ENCODE measurements around the gene MFSD2B. TPM values are rescaled to one million over a fixed set of nuclear protein-coding genes. Genes with fewer than 3 reads are reported as not detected.
"Not testable (repeated sequence)": the region's sequence is repeated elsewhere in the genome, so short reads cannot be mapped to it uniquely, and the experiment has no call there.

MFSD2B gene
- total RNA-seq, 1 donor from 2014 or later: 0.52 TPM

- H3K27me3 ChIP-seq (ENCODE audit: control insufficient read depth in 3 of 3, insufficient read depth in 3 of 3, low read length in 3 of 3): peaks cover 27 to 36% (median 28%) of the 10 kb centered on the region in 3 donors
- H3K4me3 ChIP-seq (ENCODE audit: low read length in 3 of 3): peak overlapping the region in 2 of 3 donors; percentile 32 to 35
- peaks cover 8 to 12% (median 9%) of the 10 kb centered on the region in 3 donors for H3K4me1 ChIP-seq (ENCODE audit: control insufficient read depth in 3 of 3, insufficient read depth in 3 of 3, low read length in 3 of 3)
- no peak overlapping the region for H3K9ac ChIP-seq (ENCODE audit: low read depth in 1 of 3, low read length in 3 of 3)
- no peaks in the 10 kb centered on the region for H3K9me3 ChIP-seq (ENCODE audit: control insufficient read depth in 3 of 3, low read length in 3 of 3)
- no peaks in the 10 kb centered on the region for H3K36me3 ChIP-seq (ENCODE audit: control insufficient read depth in 3 of 3, insufficient read depth in 3 of 3, low read length in 3 of 3)
- H3K27ac ChIP-seq (ENCODE audit: low read depth, low read length): no peak overlapping the region
Measured at GRCh38 chr2:24010477-24011249, 778 bp downstream of the MFSD2B start.

- Histone ChIP-seq H3K27me3 (ENCODE audit: control insufficient read depth in 3 of 3, insufficient read depth in 3 of 3, low read length in 3 of 3) (peaks cover 27 to 36% (median 28%) of the 10 kb centered on the region in 3 donors), H3K4me1 (ENCODE audit: control insufficient read depth in 3 of 3, insufficient read depth in 3 of 3, low read length in 3 of 3) (peaks cover 8 to 12% (median 9%) of the 10 kb centered on the region in 3 donors), H3K9ac (ENCODE audit: low read depth in 1 of 3, low read length in 3 of 3) (no peak overlapping the region), H3K4me3 (ENCODE audit: low read length in 3 of 3) (no peak overlapping the region), H3K27ac (ENCODE audit: low read depth, low read length) (no peak overlapping the region), H3K9me3 (ENCODE audit: control insufficient read depth in 3 of 3, low read length in 3 of 3) (no peaks in the 10 kb centered on the region), H3K36me3 (ENCODE audit: control insufficient read depth in 3 of 3, insufficient read depth in 3 of 3, low read length in 3 of 3) (no peaks in the 10 kb centered on the region)
Measured at GRCh38 chr2:24011250-24012104, 1.6 kb downstream of the MFSD2B start.

- peaks cover 8 to 12% (median 9%) of the 10 kb centered on the region in 3 donors for H3K4me1 ChIP-seq (ENCODE audit: control insufficient read depth in 3 of 3, insufficient read depth in 3 of 3, low read length in 3 of 3)
- H3K27ac ChIP-seq (ENCODE audit: low read depth, low read length): no peak overlapping the region
- no peak overlapping the region for H3K4me3 ChIP-seq (ENCODE audit: low read length in 3 of 3)
- H3K27me3 ChIP-seq (ENCODE audit: control insufficient read depth in 3 of 3, insufficient read depth in 3 of 3, low read length in 3 of 3): peaks cover 27 to 36% (median 28%) of the 10 kb centered on the region in 3 donors
- no peaks in the 10 kb centered on the region for H3K9me3 ChIP-seq (ENCODE audit: control insufficient read depth in 3 of 3, low read length in 3 of 3)
- no peak overlapping the region for H3K9ac ChIP-seq (ENCODE audit: low read depth in 1 of 3, low read length in 3 of 3)
- no peaks in the 10 kb centered on the region for H3K36me3 ChIP-seq (ENCODE audit: control insufficient read depth in 3 of 3, insufficient read depth in 3 of 3, low read length in 3 of 3)
Measured at GRCh38 chr2:24012521-24013188, 2.8 kb downstream of the MFSD2B start.

- not testable (repeated sequence) for H3K9ac ChIP-seq (ENCODE audit: low read depth in 1 of 3, low read length in 3 of 3); H3K4me3 ChIP-seq (ENCODE audit: low read length in 3 of 3); H3K36me3 ChIP-seq (ENCODE audit: control insufficient read depth in 3 of 3, insufficient read depth in 3 of 3, low read length in 3 of 3); H3K27ac ChIP-seq (ENCODE audit: low read depth, low read length); H3K4me1 ChIP-seq (ENCODE audit: control insufficient read depth in 3 of 3, insufficient read depth in 3 of 3, low read length in 3 of 3); H3K9me3 ChIP-seq (ENCODE audit: control insufficient read depth in 3 of 3, low read length in 3 of 3)
- peaks cover 15 to 25% (median 15%) of the 10 kb centered on the region in 3 donors for H3K27me3 ChIP-seq (ENCODE audit: control insufficient read depth in 3 of 3, insufficient read depth in 3 of 3, low read length in 3 of 3)
Measured at GRCh38 chr2:24014902-24015301, 5.0 kb downstream of the MFSD2B start.

GRCh38 chr2:24015562-24016375, 5.9 kb downstream of the MFSD2B start:
- H3K9ac ChIP-seq (ENCODE audit: low read depth in 1 of 3, low read length in 3 of 3): no peak overlapping the region
- no peaks in the 10 kb centered on the region for H3K4me1 ChIP-seq (ENCODE audit: control insufficient read depth in 3 of 3, insufficient read depth in 3 of 3, low read length in 3 of 3)
- H3K27me3 ChIP-seq (ENCODE audit: control insufficient read depth in 3 of 3, insufficient read depth in 3 of 3, low read length in 3 of 3): peaks cover 6 to 17% (median 7%) of the 10 kb centered on the region in 3 donors
- H3K27ac ChIP-seq (ENCODE audit: low read depth, low read length): no peak overlapping the region
- H3K9me3 ChIP-seq (ENCODE audit: control insufficient read depth in 3 of 3, low read length in 3 of 3): no peaks in the 10 kb centered on the region
- no peak overlapping the region for H3K4me3 ChIP-seq (ENCODE audit: low read length in 3 of 3)
- no peaks in the 10 kb centered on the region for H3K36me3 ChIP-seq (ENCODE audit: control insufficient read depth in 3 of 3, insufficient read depth in 3 of 3, low read length in 3 of 3)

- H3K27ac ChIP-seq (ENCODE audit: low read depth, low read length): no peak overlapping the region
- H3K9ac ChIP-seq (ENCODE audit: low read depth in 1 of 3, low read length in 3 of 3): no peak overlapping the region
- no peaks in the 10 kb centered on the region for H3K9me3 ChIP-seq (ENCODE audit: control insufficient read depth in 3 of 3, low read length in 3 of 3)
- peaks cover under 1 to 11% (median 1%) of the 10 kb centered on the region in 3 donors for H3K27me3 ChIP-seq (ENCODE audit: control insufficient read depth in 3 of 3, insufficient read depth in 3 of 3, low read length in 3 of 3)
- H3K4me3 ChIP-seq (ENCODE audit: low read length in 3 of 3): no peak overlapping the region
- no peaks in the 10 kb centered on the region for H3K4me1 ChIP-seq (ENCODE audit: control insufficient read depth in 3 of 3, insufficient read depth in 3 of 3, low read length in 3 of 3)
- no peaks in the 10 kb centered on the region for H3K36me3 ChIP-seq (ENCODE audit: control insufficient read depth in 3 of 3, insufficient read depth in 3 of 3, low read length in 3 of 3)
Measured at GRCh38 chr2:24016376-24016761, 6.5 kb downstream of the MFSD2B start.

GRCh38 chr2:24016853-24017703, 7.2 kb downstream of the MFSD2B start:
- H3K4me3 ChIP-seq (ENCODE audit: low read length in 3 of 3): no peak overlapping the region
- H3K9ac ChIP-seq (ENCODE audit: low read depth in 1 of 3, low read length in 3 of 3): no peak overlapping the region
- H3K4me1 ChIP-seq (ENCODE audit: control insufficient read depth in 3 of 3, insufficient read depth in 3 of 3, low read length in 3 of 3): no peaks in the 10 kb centered on the region
- no peaks in the 10 kb centered on the region for H3K9me3 ChIP-seq (ENCODE audit: control insufficient read depth in 3 of 3, low read length in 3 of 3)
- no peak overlapping the region for H3K27ac ChIP-seq (ENCODE audit: low read depth, low read length)
- peaks cover 0 to 2% (median 0%) of the 10 kb centered on the region in 3 donors for H3K36me3 ChIP-seq (ENCODE audit: control insufficient read depth in 3 of 3, insufficient read depth in 3 of 3, low read length in 3 of 3)
- peaks cover 0 to 9% (median 0%) of the 10 kb centered on the region in 3 donors for H3K27me3 ChIP-seq (ENCODE audit: control insufficient read depth in 3 of 3, insufficient read depth in 3 of 3, low read length in 3 of 3)

- H3K27ac ChIP-seq (ENCODE audit: low read depth, low read length): no peak overlapping the region
- no peak overlapping the region for H3K4me3 ChIP-seq (ENCODE audit: low read length in 3 of 3)
- H3K36me3 ChIP-seq (ENCODE audit: control insufficient read depth in 3 of 3, insufficient read depth in 3 of 3, low read length in 3 of 3): peaks cover 2 to 6% (median 2%) of the 10 kb centered on the region in 3 donors
- H3K27me3 ChIP-seq (ENCODE audit: control insufficient read depth in 3 of 3, insufficient read depth in 3 of 3, low read length in 3 of 3): peaks cover 0 to 6% (median 0%) of the 10 kb centered on the region in 3 donors
- no peak overlapping the region for H3K9ac ChIP-seq (ENCODE audit: low read depth in 1 of 3, low read length in 3 of 3)
- H3K9me3 ChIP-seq (ENCODE audit: control insufficient read depth in 3 of 3, low read length in 3 of 3): no peaks in the 10 kb centered on the region
- no peaks in the 10 kb centered on the region for H3K4me1 ChIP-seq (ENCODE audit: control insufficient read depth in 3 of 3, insufficient read depth in 3 of 3, low read length in 3 of 3)
Measured at GRCh38 chr2:24017711-24018110, 7.8 kb downstream of the MFSD2B start.

Data from skeletal muscle tissue (tissue), 4 donors.